ENCODE measurements around the gene FTSJ1.

FTSJ1 gene

GRCh38 chrX:48490661-48491060 lies 14.7 kb downstream of the FTSJ1 start:
- no peak for TF ChIP-seq POLR2AphosphoS5 (IDR thresholded peaks at IDR 0.05; ENCODE audit: low read depth, low read length)
- no peak for TF ChIP-seq SPI1 (IDR thresholded peaks at IDR 0.05; ENCODE audit: low read depth, low read length)
- TF ChIP-seq PAX5 (IDR thresholded peaks at IDR 0.05; ENCODE audit: insufficient read depth, low read length, severe bottlenecking), result no peak
- no peak for TF ChIP-seq TAF1 (IDR thresholded peaks at IDR 0.05; ENCODE audit: low read depth, low read length)
- TF ChIP-seq POU2F2 (IDR thresholded peaks at IDR 0.05; ENCODE audit: low read depth, low read length), result no peak
- TF ChIP-seq POLR2A (IDR thresholded peaks at IDR 0.05; ENCODE audit: low read depth, low read length), result no peak
- no peak for FAIRE-seq
- no peak for DNase-seq (ENCODE audit: insufficient read length, low spot score)

GRCh38 chrX:48491809-48492208 lies 15.8 kb downstream of the FTSJ1 start:
- TF ChIP-seq PAX5 (IDR thresholded peaks at IDR 0.05; ENCODE audit: insufficient read depth, low read length, severe bottlenecking), result no peak
- no peak for TF ChIP-seq TAF1 (IDR thresholded peaks at IDR 0.05; ENCODE audit: low read depth, low read length)
- TF ChIP-seq SPI1 (IDR thresholded peaks at IDR 0.05; ENCODE audit: low read depth, low read length), result no peak
- TF ChIP-seq POU2F2 (IDR thresholded peaks at IDR 0.05; ENCODE audit: low read depth, low read length), result no peak
- TF ChIP-seq POLR2AphosphoS5 (IDR thresholded peaks at IDR 0.05; ENCODE audit: low read depth, low read length), result no peak
- no peak for TF ChIP-seq POLR2A (IDR thresholded peaks at IDR 0.05; ENCODE audit: low read depth, low read length)
- FAIRE-seq, result peak; percentile 26
- DNase-seq (ENCODE audit: insufficient read length, low spot score), result no peak

GRCh38 chrX:48492293-48492910 lies 16.4 kb downstream of the FTSJ1 start:
- DNase-seq (ENCODE audit: insufficient read length, low spot score), result no peak
- no peak for FAIRE-seq

GRCh38 chrX:48493890-48494364 lies 17.9 kb downstream of the FTSJ1 start:
- FAIRE-seq (peak; percentile 83), DNase-seq (ENCODE audit: insufficient read length, low spot score) (no peak)
- TF ChIP-seq POU2F2 (IDR thresholded peaks at IDR 0.05; ENCODE audit: low read depth, low read length) (no peak), TAF1 (IDR thresholded peaks at IDR 0.05; ENCODE audit: low read depth, low read length) (no peak), PAX5 (IDR thresholded peaks at IDR 0.05; ENCODE audit: insufficient read depth, low read length, severe bottlenecking) (no peak), SPI1 (IDR thresholded peaks at IDR 0.05; ENCODE audit: low read depth, low read length) (no peak), POLR2A (IDR thresholded peaks at IDR 0.05; ENCODE audit: low read depth, low read length) (no peak), POLR2AphosphoS5 (IDR thresholded peaks at IDR 0.05; ENCODE audit: low read depth, low read length) (no peak)

More at GRCh38 chrX:48492293-48492910, 16.4 kb downstream of the FTSJ1 start:
- TF ChIP-seq POLR2A (IDR thresholded peaks at IDR 0.05; ENCODE audit: low read depth, low read length) (no peak), POLR2AphosphoS5 (IDR thresholded peaks at IDR 0.05; ENCODE audit: low read depth, low read length) (no peak), TAF1 (IDR thresholded peaks at IDR 0.05; ENCODE audit: low read depth, low read length) (no peak), SPI1 (IDR thresholded peaks at IDR 0.05; ENCODE audit: low read depth, low read length) (no peak), POU2F2 (IDR thresholded peaks at IDR 0.05; ENCODE audit: low read depth, low read length) (no peak), PAX5 (IDR thresholded peaks at IDR 0.05; ENCODE audit: insufficient read depth, low read length, severe bottlenecking) (no peak)

GRCh38 chrX:48496660-48497059 lies 20.7 kb downstream of the FTSJ1 start:
- TF ChIP-seq POLR2A (IDR thresholded peaks at IDR 0.05; ENCODE audit: low read depth, low read length) (no peak), PAX5 (IDR thresholded peaks at IDR 0.05; ENCODE audit: insufficient read depth, low read length, severe bottlenecking) (no peak), POLR2AphosphoS5 (IDR thresholded peaks at IDR 0.05; ENCODE audit: low read depth, low read length) (no peak), SPI1 (IDR thresholded peaks at IDR 0.05; ENCODE audit: low read depth, low read length) (no peak), POU2F2 (IDR thresholded peaks at IDR 0.05; ENCODE audit: low read depth, low read length) (no peak), TAF1 (IDR thresholded peaks at IDR 0.05; ENCODE audit: low read depth, low read length) (no peak)
- FAIRE-seq, result peak; percentile 85
- no peak for DNase-seq (ENCODE audit: insufficient read length, low spot score)

- FAIRE-seq (no peak), DNase-seq (ENCODE audit: insufficient read length, low spot score) (no peak)
- TF ChIP-seq PAX5 (IDR thresholded peaks at IDR 0.05; ENCODE audit: insufficient read depth, low read length, severe bottlenecking), result no peak
- TF ChIP-seq POU2F2 (IDR thresholded peaks at IDR 0.05; ENCODE audit: low read depth, low read length), result no peak
- TF ChIP-seq POLR2A (IDR thresholded peaks at IDR 0.05; ENCODE audit: low read depth, low read length), result no peak
- no peak for TF ChIP-seq TAF1 (IDR thresholded peaks at IDR 0.05; ENCODE audit: low read depth, low read length)
- no peak for TF ChIP-seq POLR2AphosphoS5 (IDR thresholded peaks at IDR 0.05; ENCODE audit: low read depth, low read length)
- no peak for TF ChIP-seq SPI1 (IDR thresholded peaks at IDR 0.05; ENCODE audit: low read depth, low read length)
Observed at GRCh38 chrX:48497871-48498270, 21.9 kb downstream of the FTSJ1 start.

GRCh38 chrX:48498374-48498809 lies 22.4 kb downstream of the FTSJ1 start:
- DNase-seq (ENCODE audit: insufficient read length, low spot score), result no peak
- no peak for FAIRE-seq
- TF ChIP-seq POU2F2 (IDR thresholded peaks at IDR 0.05; ENCODE audit: low read depth, low read length) (no peak), PAX5 (IDR thresholded peaks at IDR 0.05; ENCODE audit: insufficient read depth, low read length, severe bottlenecking) (no peak), SPI1 (IDR thresholded peaks at IDR 0.05; ENCODE audit: low read depth, low read length) (no peak), POLR2A (IDR thresholded peaks at IDR 0.05; ENCODE audit: low read depth, low read length) (no peak), POLR2AphosphoS5 (IDR thresholded peaks at IDR 0.05; ENCODE audit: low read depth, low read length) (no peak), TAF1 (IDR thresholded peaks at IDR 0.05; ENCODE audit: low read depth, low read length) (no peak)

- FAIRE-seq (no peak), DNase-seq (ENCODE audit: insufficient read length, low spot score) (no peak)
- no peak for TF ChIP-seq POLR2A (IDR thresholded peaks at IDR 0.05; ENCODE audit: low read depth, low read length)
- TF ChIP-seq PAX5 (IDR thresholded peaks at IDR 0.05; ENCODE audit: insufficient read depth, low read length, severe bottlenecking), result no peak
- TF ChIP-seq POU2F2 (IDR thresholded peaks at IDR 0.05; ENCODE audit: low read depth, low read length), result no peak
- no peak for TF ChIP-seq SPI1 (IDR thresholded peaks at IDR 0.05; ENCODE audit: low read depth, low read length)
- no peak for TF ChIP-seq TAF1 (IDR thresholded peaks at IDR 0.05; ENCODE audit: low read depth, low read length)
- no peak for TF ChIP-seq POLR2AphosphoS5 (IDR thresholded peaks at IDR 0.05; ENCODE audit: low read depth, low read length)
Observed at GRCh38 chrX:48504261-48504660, 28.3 kb downstream of the FTSJ1 start.

GRCh38 chrX:48505481-48505880 lies 29.5 kb downstream of the FTSJ1 start:
- DNase-seq (ENCODE audit: insufficient read length, low spot score) (no peak), FAIRE-seq (no peak)
- TF ChIP-seq POLR2A (IDR thresholded peaks at IDR 0.05; ENCODE audit: low read depth, low read length) (no peak), POLR2AphosphoS5 (IDR thresholded peaks at IDR 0.05; ENCODE audit: low read depth, low read length) (no peak), SPI1 (IDR thresholded peaks at IDR 0.05; ENCODE audit: low read depth, low read length) (no peak), POU2F2 (IDR thresholded peaks at IDR 0.05; ENCODE audit: low read depth, low read length) (no peak), TAF1 (IDR thresholded peaks at IDR 0.05; ENCODE audit: low read depth, low read length) (no peak), PAX5 (IDR thresholded peaks at IDR 0.05; ENCODE audit: insufficient read depth, low read length, severe bottlenecking) (no peak)

Data from GM12891 (cell line).